Measurements from ENCODE around the gene ZYX. TPM values are rescaled to one million over a fixed set of nuclear protein-coding genes. Genes with fewer than 3 reads are reported as not detected.
"Not testable (repeated sequence)": the region's sequence is repeated elsewhere in the genome, so short reads cannot be mapped to it uniquely, and the experiment has no call there.

ZYX gene
- total and polyA plus RNA-seq, 2 experiments from 2014 or later, result 31.8 to 202 TPM

DNA sequence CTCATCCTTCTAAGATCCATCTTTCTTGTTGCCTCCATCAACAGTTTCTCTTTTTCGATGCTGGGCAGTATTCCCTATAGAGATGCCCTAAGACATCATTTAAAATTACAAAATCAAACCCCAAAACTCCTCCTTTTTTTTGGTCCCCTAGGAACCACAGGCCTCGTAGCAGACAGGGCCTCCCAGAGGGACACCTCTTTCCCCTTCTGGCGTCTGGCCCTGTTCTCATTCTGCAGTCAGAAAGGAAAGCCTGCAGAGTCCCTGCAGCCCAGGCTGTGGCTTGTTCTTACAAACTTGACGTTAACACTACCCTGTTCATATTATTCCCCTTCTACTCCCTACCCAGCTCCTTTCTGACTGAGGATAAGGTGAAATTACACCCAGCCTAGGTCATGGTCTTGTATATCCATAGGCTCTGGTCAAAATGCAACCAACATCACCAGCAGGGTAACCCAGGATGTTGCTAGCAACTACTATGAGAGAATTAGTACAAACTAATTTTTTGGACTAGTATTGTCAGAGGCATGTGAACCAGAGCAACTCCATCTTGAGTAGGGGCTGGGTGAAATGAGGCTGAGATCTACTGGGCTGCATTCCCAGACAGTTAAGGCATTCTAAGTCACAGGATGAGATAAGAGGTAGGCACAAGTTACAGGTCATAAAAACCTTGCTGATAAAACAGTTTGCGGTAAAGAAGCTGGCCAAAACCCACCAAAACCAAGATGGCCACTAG is 31.0 kb downstream of the ZYX start:
- no peaks in the 10 kb centered on the region for H3K9me2 ChIP-seq (replicated peaks; ENCODE audit: insufficient read depth)
- H3K4me1 ChIP-seq (ENCODE audit: insufficient read depth), result peaks cover 40% of the 10 kb centered on the region
- H3K79me2 ChIP-seq, result peaks cover 4% of the 10 kb centered on the region
- H3K36me3 ChIP-seq (replicated peaks; ENCODE audit: insufficient read depth, low read depth), result no peaks in the 10 kb centered on the region
- no peak overlapping the region for H3K4me3 ChIP-seq
- H3K27ac ChIP-seq, result no peak overlapping the region
- WGBS (ENCODE audit: low lambda C conversion rate, missing lambda C conversion rate), result 66% methylated on average over 5 of the region's 5 CpGs
- no peaks in the 10 kb centered on the region for H3K9me3 ChIP-seq (ENCODE audit: low read depth)
- no peak for TF ChIP-seq EZH2phosphoT487 (IDR thresholded peaks at IDR 0.05; ENCODE audit: low read depth, severe bottlenecking, unreplicated experiment)
- no peak for TF ChIP-seq EZH2 (IDR thresholded peaks at IDR 0.05; ENCODE audit: borderline replicate concordance)
- TF ChIP-seq, protein P1, sequence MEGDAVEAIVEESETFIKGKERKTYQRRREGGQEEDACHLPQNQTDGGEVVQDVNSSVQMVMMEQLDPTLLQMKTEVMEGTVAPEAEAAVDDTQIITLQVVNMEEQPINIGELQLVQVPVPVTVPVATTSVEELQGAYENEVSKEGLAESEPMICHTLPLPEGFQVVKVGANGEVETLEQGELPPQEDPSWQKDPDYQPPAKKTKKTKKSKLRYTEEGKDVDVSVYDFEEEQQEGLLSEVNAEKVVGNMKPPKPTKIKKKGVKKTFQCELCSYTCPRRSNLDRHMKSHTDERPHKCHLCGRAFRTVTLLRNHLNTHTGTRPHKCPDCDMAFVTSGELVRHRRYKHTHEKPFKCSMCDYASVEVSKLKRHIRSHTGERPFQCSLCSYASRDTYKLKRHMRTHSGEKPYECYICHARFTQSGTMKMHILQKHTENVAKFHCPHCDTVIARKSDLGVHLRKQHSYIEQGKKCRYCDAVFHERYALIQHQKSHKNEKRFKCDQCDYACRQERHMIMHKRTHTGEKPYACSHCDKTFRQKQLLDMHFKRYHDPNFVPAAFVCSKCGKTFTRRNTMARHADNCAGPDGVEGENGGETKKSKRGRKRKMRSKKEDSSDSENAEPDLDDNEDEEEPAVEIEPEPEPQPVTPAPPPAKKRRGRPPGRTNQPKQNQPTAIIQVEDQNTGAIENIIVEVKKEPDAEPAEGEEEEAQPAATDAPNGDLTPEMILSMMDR (IDR thresholded peaks at IDR 0.05; ENCODE audit: poor library complexity), result no peak
- H3K27me3 ChIP-seq, result no peaks in the 10 kb centered on the region
- DNase-seq (ENCODE audit: low spot score), result no peak
- H4K20me1 ChIP-seq (ENCODE audit: insufficient read depth, poor library complexity, severe bottlenecking), result no peaks in the 10 kb centered on the region
- no peak overlapping the region for H3K4me2 ChIP-seq
- H2AFZ ChIP-seq, result no peak overlapping the region

- Histone ChIP-seq H3K9me3 (ENCODE audit: low read depth) (no peaks in the 10 kb centered on the region), H3K27ac (no peak overlapping the region), H3K4me1 (ENCODE audit: insufficient read depth) (peaks cover 33% of the 10 kb centered on the region), H3K4me3 (no peak overlapping the region), H3K4me2 (no peak overlapping the region), H4K20me1 (ENCODE audit: insufficient read depth, poor library complexity, severe bottlenecking) (no peaks in the 10 kb centered on the region), H3K36me3 (replicated peaks; ENCODE audit: insufficient read depth, low read depth) (no peaks in the 10 kb centered on the region), H2AFZ (no peak overlapping the region), H3K9me2 (replicated peaks; ENCODE audit: insufficient read depth) (no peaks in the 10 kb centered on the region), H3K79me2 (peaks cover 2% of the 10 kb centered on the region), H3K27me3 (no peaks in the 10 kb centered on the region)
- 86% methylated on average over 8 of the region's 8 CpGs for WGBS (ENCODE audit: low lambda C conversion rate, missing lambda C conversion rate)
- no peak for DNase-seq (ENCODE audit: low spot score)
- TF ChIP-seq EZH2 (IDR thresholded peaks at IDR 0.05; ENCODE audit: borderline replicate concordance) (no peak), EZH2phosphoT487 (IDR thresholded peaks at IDR 0.05; ENCODE audit: low read depth, severe bottlenecking, unreplicated experiment) (no peak)
- TF ChIP-seq, protein P1 (IDR thresholded peaks at IDR 0.05; ENCODE audit: poor library complexity), result no peak
Observed at GRCh38 chr7:143413123-143413522, 32.0 kb downstream of the ZYX start.

DNA sequence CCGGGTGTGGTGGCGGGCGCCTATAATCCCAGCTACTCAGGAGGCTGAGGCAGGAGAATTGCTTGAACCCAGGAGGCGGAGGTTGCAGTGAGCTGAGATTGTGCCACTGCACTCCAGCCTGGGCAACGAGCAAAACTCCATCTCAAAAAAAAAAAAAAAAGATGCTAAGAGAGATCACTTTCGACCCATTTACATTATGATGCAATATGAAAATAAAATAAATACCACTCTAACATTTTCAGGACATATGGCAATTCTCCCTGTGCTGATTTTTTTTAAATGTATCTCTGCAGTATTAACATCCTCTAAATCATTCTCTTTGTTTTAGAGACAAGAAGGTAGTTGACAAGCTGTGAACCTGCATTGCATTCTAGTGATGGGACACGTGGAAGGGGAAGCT is 34.1 kb downstream of the ZYX start:
- H3K9me3 ChIP-seq (ENCODE audit: low read depth); H2AFZ ChIP-seq; H3K27me3 ChIP-seq; H3K36me3 ChIP-seq (replicated peaks; ENCODE audit: insufficient read depth, low read depth); H4K20me1 ChIP-seq (ENCODE audit: insufficient read depth, poor library complexity, severe bottlenecking); H3K4me3 ChIP-seq; H3K4me2 ChIP-seq; H3K9me2 ChIP-seq (replicated peaks; ENCODE audit: insufficient read depth); H3K79me2 ChIP-seq; DNase-seq (ENCODE audit: low spot score); H3K27ac ChIP-seq: not testable (repeated sequence)
- WGBS (ENCODE audit: low lambda C conversion rate, missing lambda C conversion rate), result 85% methylated on average over 7 of the region's 7 CpGs
- peaks cover 20% of the 10 kb centered on the region for H3K4me1 ChIP-seq (ENCODE audit: insufficient read depth)

DNA sequence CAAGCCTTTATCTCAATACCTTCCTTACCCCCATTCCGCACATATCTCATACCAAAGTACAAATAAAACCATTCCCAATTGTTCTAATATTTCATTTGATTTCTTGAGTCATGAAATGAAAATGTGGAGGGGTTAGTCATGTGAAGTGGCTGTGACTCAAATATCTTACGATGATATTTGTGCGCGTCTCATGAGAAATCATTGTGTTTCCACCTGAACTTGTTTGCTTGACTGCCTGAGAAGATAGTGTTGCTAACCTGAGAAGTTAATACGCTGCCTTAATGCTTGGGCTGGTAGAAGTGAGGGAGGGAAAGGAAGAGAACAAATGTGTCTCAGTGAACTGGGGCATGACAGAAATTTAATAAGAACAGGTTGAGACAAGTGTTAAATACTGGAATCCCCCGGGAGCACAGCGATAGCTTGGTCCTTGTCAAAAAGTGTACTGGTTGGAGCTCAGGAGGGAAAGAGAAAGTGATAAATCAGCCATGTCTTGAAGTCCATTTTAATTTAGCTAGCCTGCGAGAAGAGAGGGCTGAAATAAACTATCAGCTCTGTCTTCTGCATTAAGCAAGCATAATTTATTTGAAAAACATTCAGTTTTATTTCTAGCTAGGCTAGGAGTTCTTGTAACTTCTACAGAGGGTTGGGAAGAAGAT is 34.7 kb downstream of the ZYX start:
- H3K27me3 ChIP-seq, result no peaks in the 10 kb centered on the region
- H3K9me2 ChIP-seq (replicated peaks; ENCODE audit: insufficient read depth), result no peaks in the 10 kb centered on the region
- H3K36me3 ChIP-seq (replicated peaks; ENCODE audit: insufficient read depth, low read depth), result no peaks in the 10 kb centered on the region
- TF ChIP-seq EZH2 (IDR thresholded peaks at IDR 0.05; ENCODE audit: borderline replicate concordance), result no peak
- no peak for TF ChIP-seq EZH2phosphoT487 (IDR thresholded peaks at IDR 0.05; ENCODE audit: low read depth, severe bottlenecking, unreplicated experiment)
- TF ChIP-seq, protein P1 (IDR thresholded peaks at IDR 0.05; ENCODE audit: poor library complexity), result no peak
- no peak for DNase-seq (ENCODE audit: low spot score)
- peaks cover 13% of the 10 kb centered on the region for H3K4me1 ChIP-seq (ENCODE audit: insufficient read depth)
- H3K27ac ChIP-seq, result no peak overlapping the region
- no peak overlapping the region for H2AFZ ChIP-seq
- H3K79me2 ChIP-seq, result no peaks in the 10 kb centered on the region
- no peak overlapping the region for H3K4me3 ChIP-seq
- H4K20me1 ChIP-seq (ENCODE audit: insufficient read depth, poor library complexity, severe bottlenecking), result no peaks in the 10 kb centered on the region
- WGBS (ENCODE audit: low lambda C conversion rate, missing lambda C conversion rate), result 74% methylated on average over 8 of the region's 8 CpGs
- H3K4me2 ChIP-seq, result no peak overlapping the region
- no peaks in the 10 kb centered on the region for H3K9me3 ChIP-seq (ENCODE audit: low read depth)
